GM12878 (cell line): ENCODE results near the gene ECSIT. TPM values are rescaled to one million over a fixed set of nuclear protein-coding genes. Genes with fewer than 3 reads are reported as not detected.

ENCODE experiments used
- ATF2 ChIP-seq: IDR thresholded peaks from 2 replicates; pipeline ENCODE4 v1.6.1; 2012; ENCODE audit warnings: low read length, inconsistent platforms
- CBX3 ChIP-seq: fragments of 200-600 bp; sonication (generic); IDR thresholded peaks from 2 replicates; pipeline ENCODE4 v1.6.1; 2016; ENCODE audit warnings: low read depth, borderline replicate concordance
- MXI1 ChIP-seq: fragments of 150-350 bp; IDR thresholded peaks from 2 replicates; pipeline ENCODE4 v1.6.1; 2011; ENCODE audit warnings: low read depth, mild to moderate bottlenecking, inconsistent platforms, low read length, improper control_type of control experiment
- NBN ChIP-seq: fragments of 450-650 bp; IDR thresholded peaks from 2 replicates; pipeline ENCODE4 v1.6.1; 2016
- NR2C1 ChIP-seq: fragments of 450-650 bp; IDR thresholded peaks from 2 replicates; pipeline ENCODE4 v1.6.1; 2017; ENCODE audit warnings: antibody characterized with exemption, mild to moderate bottlenecking, moderate library complexity
- SMC3 ChIP-seq: IDR thresholded peaks from 2 replicates; pipeline ENCODE4 v1.6.1; 2011; ENCODE audit warnings: low read length, improper control_type of control experiment, borderline replicate concordance
- TAF1 ChIP-seq: IDR thresholded peaks from 2 replicates; pipeline ENCODE4 v1.6.1; 2011; ENCODE audit warnings: mild to moderate bottlenecking, low read depth, low read length, borderline replicate concordance
- WRNIP1 ChIP-seq: IDR thresholded peaks from 2 replicates; pipeline ENCODE4 v1.6.1; 2011; ENCODE audit warnings: low read depth, low read length, improper control_type of control experiment, borderline replicate concordance
- polyA plus RNA-seq, 11 experiments: library from polyadenylated mRNA; depleted of rRNA in 4 of 11; unstranded in 6 of 11; stranded (reverse) in 5 of 11; fragments of >200 nt; fragmentation: Nextera tagmentation in 4 of 11; fragmentation: Illumina TruSeq in 1 of 11; extraction: Ambion mirVana in 4 of 11; extraction: Trizol in 1 of 11; gene quantifications; 1 replicate in 1 of 11; 2 replicates in 10 of 11; pipeline versions ENCODE4 v1.2.1 to v1.2.3, GENCODE V29; 2011 to 2016; ENCODE audit warnings: inconsistent platforms in 2 of 11, missing spikeins in 2 of 11, low read depth in 1 of 11
- total RNA-seq, 4 experiments: library from RNA; depleted of rRNA in 3 of 4; stranded (reverse); fragments of >200 nt in 3 of 4; fragmentation: Illumina TruSeq in 1 of 4; extraction: Trizol in 1 of 4; gene quantifications; 2 replicates each; pipeline versions ENCODE4 v1.2.1 to v1.2.3, GENCODE V29; 2013 to 2021
- TF ChIP-seq, protein P1 (sequence below): IDR thresholded peaks from 2 replicates; pipeline ENCODE4 v1.6.1; 2012; ENCODE audit warnings: improper control_type of control experiment, low read depth, low read length; ENCODE audit not compliant: insufficient replicate concordance
- TF ChIP-seq, protein P2 (sequence below): fragments of 450-650 bp; IDR thresholded peaks from 2 replicates; pipeline ENCODE4 v1.6.1; 2017; ENCODE audit warnings: mild to moderate bottlenecking, moderate library complexity

ECSIT gene
- total and polyA plus RNA-seq, 10 of the 15 experiments (the other 5 are each of a cell fraction or from before 2014, with no cell fraction given): 1.0 to 59.6 (median 41.3) TPM

- TF ChIP-seq ATF2: no peak
- TF ChIP-seq NBN: 0 out of 2 replicates have a peak, but pooled peaks have one; percentile 54
- TF ChIP-seq WRNIP1: no peak
- TF ChIP-seq TAF1: no peak
- TF ChIP-seq SMC3: no peak
- TF ChIP-seq, protein P1, sequence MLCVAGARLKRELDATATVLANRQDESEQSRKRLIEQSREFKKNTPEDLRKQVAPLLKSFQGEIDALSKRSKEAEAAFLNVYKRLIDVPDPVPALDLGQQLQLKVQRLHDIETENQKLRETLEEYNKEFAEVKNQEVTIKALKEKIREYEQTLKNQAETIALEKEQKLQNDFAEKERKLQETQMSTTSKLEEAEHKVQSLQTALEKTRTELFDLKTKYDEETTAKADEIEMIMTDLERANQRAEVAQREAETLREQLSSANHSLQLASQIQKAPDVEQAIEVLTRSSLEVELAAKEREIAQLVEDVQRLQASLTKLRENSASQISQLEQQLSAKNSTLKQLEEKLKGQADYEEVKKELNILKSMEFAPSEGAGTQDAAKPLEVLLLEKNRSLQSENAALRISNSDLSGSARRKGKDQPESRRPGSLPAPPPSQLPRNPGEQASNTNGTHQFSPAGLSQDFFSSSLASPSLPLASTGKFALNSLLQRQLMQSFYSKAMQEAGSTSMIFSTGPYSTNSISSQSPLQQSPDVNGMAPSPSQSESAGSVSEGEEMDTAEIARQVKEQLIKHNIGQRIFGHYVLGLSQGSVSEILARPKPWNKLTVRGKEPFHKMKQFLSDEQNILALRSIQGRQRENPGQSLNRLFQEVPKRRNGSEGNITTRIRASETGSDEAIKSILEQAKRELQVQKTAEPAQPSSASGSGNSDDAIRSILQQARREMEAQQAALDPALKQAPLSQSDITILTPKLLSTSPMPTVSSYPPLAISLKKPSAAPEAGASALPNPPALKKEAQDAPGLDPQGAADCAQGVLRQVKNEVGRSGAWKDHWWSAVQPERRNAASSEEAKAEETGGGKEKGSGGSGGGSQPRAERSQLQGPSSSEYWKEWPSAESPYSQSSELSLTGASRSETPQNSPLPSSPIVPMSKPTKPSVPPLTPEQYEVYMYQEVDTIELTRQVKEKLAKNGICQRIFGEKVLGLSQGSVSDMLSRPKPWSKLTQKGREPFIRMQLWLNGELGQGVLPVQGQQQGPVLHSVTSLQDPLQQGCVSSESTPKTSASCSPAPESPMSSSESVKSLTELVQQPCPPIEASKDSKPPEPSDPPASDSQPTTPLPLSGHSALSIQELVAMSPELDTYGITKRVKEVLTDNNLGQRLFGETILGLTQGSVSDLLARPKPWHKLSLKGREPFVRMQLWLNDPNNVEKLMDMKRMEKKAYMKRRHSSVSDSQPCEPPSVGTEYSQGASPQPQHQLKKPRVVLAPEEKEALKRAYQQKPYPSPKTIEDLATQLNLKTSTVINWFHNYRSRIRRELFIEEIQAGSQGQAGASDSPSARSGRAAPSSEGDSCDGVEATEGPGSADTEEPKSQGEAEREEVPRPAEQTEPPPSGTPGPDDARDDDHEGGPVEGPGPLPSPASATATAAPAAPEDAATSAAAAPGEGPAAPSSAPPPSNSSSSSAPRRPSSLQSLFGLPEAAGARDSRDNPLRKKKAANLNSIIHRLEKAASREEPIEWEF: no peak
- no peak for TF ChIP-seq CBX3
- TF ChIP-seq NR2C1: no peak
- TF ChIP-seq MXI1: no peak
- TF ChIP-seq, protein P2, sequence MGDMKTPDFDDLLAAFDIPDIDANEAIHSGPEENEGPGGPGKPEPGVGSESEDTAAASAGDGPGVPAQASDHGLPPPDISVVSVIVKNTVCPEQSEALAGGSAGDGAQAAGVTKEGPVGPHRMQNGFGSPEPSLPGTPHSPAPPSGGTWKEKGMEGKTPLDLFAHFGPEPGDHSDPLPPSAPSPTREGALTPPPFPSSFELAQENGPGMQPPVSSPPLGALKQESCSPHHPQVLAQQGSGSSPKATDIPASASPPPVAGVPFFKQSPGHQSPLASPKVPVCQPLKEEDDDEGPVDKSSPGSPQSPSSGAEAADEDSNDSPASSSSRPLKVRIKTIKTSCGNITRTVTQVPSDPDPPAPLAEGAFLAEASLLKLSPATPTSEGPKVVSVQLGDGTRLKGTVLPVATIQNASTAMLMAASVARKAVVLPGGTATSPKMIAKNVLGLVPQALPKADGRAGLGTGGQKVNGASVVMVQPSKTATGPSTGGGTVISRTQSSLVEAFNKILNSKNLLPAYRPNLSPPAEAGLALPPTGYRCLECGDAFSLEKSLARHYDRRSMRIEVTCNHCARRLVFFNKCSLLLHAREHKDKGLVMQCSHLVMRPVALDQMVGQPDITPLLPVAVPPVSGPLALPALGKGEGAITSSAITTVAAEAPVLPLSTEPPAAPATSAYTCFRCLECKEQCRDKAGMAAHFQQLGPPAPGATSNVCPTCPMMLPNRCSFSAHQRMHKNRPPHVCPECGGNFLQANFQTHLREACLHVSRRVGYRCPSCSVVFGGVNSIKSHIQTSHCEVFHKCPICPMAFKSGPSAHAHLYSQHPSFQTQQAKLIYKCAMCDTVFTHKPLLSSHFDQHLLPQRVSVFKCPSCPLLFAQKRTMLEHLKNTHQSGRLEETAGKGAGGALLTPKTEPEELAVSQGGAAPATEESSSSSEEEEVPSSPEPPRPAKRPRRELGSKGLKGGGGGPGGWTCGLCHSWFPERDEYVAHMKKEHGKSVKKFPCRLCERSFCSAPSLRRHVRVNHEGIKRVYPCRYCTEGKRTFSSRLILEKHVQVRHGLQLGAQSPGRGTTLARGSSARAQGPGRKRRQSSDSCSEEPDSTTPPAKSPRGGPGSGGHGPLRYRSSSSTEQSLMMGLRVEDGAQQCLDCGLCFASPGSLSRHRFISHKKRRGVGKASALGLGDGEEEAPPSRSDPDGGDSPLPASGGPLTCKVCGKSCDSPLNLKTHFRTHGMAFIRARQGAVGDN: peak; percentile 53; the same call in 1 of the 2 replicates
Observed at GRCh38 chr19:11506101-11506555, 22.8 kb downstream of the ECSIT start (continued).
